Mammary epithelial cell (primary cell): Measurements from ENCODE around the gene SLC23A1.

Source experiments
- CTCF ChIP-seq, 2 donors: IDR thresholded peaks in 1 of 2; conservative IDR thresholded peaks in 1 of 2; 2 replicates each; pipeline ENCODE4 v1.5.1; 2011 to 2012; ENCODE audit warnings: inconsistent platforms in 2 of 2, low read length in 2 of 2, mild to moderate bottlenecking in 2 of 2, control low read depth in 1 of 2, low read depth in 1 of 2; ENCODE audit not compliant: insufficient read depth in 1 of 2; ENCODE audit errors: extremely low read depth in 1 of 2
- EZH2 ChIP-seq: IDR thresholded peaks from 2 replicates; pipeline ENCODE4 v1.6.1; 2012; ENCODE audit warnings: low read length, inconsistent platforms, borderline replicate concordance

GRCh38 chr5:139417214-139417613 is 34.1 kb upstream of the SLC23A1 start:
- TF ChIP-seq CTCF (conservative IDR thresholded peaks at IDR 0.05 in 1 of 2, IDR thresholded peaks at IDR 0.05 in 1 of 2; ENCODE audit: extremely low read depth in 1 of 2, insufficient read depth in 1 of 2, low read depth in 1 of 2, low read length in 2 of 2) (no peak), EZH2 (no peak)
